Neural progenitor cell (in vitro differentiated cells): ENCODE results near the gene SLC35F5.

Source experiments
- EZH2phosphoT487 ChIP-seq: fragments of 200-600 bp; sonication (generic); IDR thresholded peaks from 2 replicates; pipeline ENCODE4 v1.6.1; 2017; ENCODE audit warnings: antibody characterized with exemption
- TF ChIP-seq, protein P1 (sequence below): fragments of 200-600 bp; sonication (generic); IDR thresholded peaks from 2 replicates; pipeline ENCODE4 v1.5.1; 2017; ENCODE audit warnings: antibody characterized with exemption, mild to moderate bottlenecking

DNA sequence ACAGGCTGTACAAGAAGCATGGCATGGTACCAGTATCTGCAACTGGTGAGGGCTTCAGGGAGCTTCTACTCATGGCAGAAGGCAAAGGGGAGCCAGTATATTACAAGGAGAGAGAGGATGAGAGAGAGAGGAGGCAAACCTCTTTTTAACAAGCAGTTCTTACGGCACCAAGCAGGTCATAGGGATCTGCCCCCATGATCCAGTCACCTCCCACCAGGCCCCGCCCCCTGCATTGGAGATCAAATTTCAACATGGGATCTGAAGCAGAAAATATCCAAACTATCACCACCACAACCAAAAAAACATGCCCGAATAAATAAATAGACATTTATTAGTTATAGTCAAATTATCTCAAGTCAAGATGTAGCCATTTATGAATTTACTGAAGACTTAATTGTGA lies 14.5 kb upstream of the SLC35F5 start:
- TF ChIP-seq, protein P1, sequence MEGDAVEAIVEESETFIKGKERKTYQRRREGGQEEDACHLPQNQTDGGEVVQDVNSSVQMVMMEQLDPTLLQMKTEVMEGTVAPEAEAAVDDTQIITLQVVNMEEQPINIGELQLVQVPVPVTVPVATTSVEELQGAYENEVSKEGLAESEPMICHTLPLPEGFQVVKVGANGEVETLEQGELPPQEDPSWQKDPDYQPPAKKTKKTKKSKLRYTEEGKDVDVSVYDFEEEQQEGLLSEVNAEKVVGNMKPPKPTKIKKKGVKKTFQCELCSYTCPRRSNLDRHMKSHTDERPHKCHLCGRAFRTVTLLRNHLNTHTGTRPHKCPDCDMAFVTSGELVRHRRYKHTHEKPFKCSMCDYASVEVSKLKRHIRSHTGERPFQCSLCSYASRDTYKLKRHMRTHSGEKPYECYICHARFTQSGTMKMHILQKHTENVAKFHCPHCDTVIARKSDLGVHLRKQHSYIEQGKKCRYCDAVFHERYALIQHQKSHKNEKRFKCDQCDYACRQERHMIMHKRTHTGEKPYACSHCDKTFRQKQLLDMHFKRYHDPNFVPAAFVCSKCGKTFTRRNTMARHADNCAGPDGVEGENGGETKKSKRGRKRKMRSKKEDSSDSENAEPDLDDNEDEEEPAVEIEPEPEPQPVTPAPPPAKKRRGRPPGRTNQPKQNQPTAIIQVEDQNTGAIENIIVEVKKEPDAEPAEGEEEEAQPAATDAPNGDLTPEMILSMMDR: no peak
- TF ChIP-seq EZH2phosphoT487: no peak
